Stimulated activated CD4-positive, alpha-beta T cell treated with anti-CD3 and anti-CD28 coated beads, Interleukin-1b, Interleukin-23, amount 100 ng/mL, for 4 hours (primary cell): ENCODE measurements around the gene TAC3.

Experiments used
- DNase-seq, 2 donors: peaks; one replicate each; pipeline ENCODE4 v3.0.0-alpha.2; 2020; ENCODE audit warnings: low read depth in 2 of 2

The TAC3 gene

DNA sequence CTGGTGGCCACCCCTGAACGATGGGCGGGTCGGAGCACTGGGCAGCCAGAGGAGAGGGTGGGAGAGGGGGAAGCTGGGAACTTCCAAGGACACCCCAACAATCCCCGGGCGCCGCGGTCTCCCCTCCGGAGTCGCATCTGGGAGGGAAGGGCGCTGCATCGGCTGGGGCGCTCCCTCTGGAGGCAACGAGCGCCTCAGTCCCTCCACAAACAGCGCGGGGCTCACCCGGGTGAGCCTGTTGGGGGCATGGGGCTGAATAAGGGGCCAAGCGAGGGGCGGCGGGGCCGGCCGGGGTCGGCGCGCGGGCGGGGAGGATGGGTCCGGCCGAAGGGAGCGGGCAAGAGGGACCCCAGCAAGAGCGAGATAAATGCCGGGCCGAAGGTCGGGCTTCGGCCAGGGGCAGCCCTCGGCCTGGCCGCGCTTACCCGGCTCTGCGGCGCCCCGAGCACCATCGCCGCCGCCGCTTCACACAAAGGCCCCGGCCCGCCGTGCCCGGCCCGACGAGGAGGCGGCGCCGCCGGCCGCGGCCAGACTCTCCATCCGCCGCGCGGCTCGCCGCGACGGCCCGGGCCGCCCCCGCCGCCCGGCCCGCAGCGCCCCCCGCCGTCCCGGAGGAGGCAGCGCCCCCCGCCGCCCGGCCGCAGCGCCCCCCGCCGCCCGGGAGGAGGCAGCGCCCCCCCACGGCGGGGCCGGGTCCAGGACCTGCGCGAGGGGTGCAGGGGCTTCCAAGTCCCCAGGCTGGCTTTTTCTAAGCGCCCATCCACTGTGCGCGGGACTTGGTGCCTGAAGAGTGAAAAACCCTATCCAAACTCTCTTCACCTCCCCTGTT is 10.1 kb downstream of the TAC3 start, which contains the start of gene ZBTB39:
TSS of gene ZBTB39 (minus strand) at position 567 of the 829 bp plus-strand sequence. CDS start 1,629 bp downstream, outside the sequence.
- peak; percentile 39 to 67 for DNase-seq

DNA sequence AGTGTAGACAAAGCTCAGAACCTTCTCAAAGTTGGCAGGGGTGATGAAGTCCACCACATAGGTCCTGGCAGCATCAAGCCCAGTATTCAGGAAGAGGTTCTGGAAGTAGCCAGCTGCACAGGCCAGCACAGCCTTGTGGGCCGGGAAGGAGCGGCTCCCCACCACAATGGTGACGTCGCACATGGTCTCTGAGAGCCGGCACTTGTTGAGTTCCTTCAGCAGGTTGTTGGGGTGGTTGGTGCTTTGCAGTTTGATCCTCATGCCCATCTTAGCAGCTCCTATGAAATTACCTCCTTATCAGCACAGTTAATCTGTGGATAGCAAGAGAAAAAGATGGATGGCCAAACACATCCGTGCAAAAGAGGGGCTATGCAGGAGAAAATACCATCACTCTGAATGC is 11.7 kb downstream of the TAC3 start:
- DNase-seq, result no peak

DNA sequence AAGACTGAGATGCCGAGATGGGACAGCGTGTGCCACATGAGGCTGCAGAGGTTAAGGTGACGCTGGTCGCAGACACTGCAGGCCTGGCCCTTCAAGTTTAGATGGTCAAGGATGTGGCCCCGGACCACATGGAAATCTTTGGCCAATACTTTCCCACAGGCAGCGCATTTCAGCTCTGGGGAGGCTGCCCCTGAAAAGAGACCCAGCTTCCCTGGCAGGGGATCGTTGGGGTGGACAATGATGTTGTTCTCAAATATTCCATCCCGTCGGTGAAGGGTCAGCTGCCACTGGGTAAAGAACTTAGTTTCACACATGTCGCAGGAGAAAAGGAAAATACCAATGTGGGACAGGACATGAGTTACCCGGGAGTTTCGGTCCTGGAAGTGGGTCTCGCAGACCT is 12.9 kb downstream of the TAC3 start:
- no peak for DNase-seq

DNA sequence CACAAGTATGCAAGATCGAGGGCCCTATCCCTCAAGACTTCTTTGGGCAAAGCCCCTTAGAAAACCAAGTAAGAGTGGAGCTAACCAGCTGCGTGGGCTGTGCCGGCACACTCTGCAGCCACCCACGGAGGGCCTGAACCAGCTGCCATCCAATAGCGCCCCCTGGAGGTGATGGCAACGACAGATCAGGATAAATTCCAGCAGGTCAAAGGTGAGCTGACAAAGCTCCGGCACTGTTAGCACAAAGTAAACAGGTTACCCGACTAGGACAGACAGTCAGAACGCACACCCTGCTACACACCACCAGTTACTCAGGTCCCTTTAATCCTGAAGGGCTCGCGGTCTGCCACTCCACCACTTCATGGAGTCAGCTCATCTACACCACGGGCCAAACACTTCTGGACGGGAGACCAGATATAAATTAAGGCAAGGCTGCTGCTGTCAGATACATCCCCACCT is 14.9 kb downstream of the TAC3 start:
- peak; percentile 64 to 75 for DNase-seq

DNA sequence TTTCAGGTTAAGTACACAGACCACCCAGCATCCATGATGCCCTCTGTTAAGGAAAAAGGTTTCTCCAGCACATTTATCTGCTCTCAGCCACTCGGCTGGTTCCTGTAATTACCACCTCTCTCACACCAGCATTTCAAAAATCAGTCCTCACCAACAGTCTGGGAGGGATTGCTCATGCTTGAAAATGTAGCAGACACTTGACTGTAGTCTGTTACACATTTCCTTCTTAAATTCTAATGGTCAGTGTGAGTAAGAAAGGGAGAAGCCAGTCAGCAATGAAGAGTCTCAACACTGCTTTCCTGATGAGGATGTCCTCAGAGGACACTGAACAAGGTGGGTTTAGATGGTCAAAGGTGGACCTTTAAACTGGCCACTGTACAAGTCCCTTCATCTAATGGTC is 15.9 kb downstream of the TAC3 start:
- DNase-seq, result no peak

DNA sequence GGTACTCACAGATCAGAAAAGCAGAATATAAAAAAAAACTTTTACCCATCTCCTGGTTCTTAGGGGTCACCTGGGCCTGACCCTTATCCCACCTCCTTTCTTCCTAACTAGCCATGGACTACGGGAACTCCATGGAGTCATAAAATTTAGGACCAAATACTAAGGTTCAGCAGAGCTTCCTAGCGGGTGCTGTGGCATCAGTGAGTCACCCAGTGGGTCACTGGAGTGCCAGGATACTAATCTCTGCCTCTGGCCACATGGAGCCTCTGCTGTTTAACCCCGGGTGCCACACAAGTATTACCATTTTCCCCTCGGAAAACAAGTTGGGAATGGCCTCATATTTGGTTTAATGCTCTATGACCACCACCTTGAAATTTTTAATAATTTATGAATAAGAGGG is 16.9 kb downstream of the TAC3 start:
- DNase-seq, result no peak

DNA sequence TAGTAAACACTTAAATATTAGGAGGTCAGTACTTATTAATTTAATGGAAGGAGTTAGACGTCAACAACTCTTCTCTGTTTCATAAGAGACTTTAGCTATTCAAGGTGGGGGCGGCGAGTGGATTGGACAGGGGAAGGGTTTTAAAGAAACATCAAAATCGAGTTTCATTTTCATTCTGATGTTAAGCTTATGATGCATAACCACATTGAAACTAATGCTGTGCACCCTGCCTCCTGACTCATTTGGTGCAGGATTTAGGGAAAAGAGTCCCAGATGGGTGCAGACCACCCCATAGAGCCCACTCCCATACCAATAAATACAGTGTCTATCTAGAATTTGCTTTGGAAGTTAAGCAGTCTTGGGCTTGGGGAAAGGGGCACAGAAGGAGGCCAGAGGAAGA is 17.3 kb downstream of the TAC3 start:
- DNase-seq, result peak in 1 of 2 donors; percentile 41

DNA sequence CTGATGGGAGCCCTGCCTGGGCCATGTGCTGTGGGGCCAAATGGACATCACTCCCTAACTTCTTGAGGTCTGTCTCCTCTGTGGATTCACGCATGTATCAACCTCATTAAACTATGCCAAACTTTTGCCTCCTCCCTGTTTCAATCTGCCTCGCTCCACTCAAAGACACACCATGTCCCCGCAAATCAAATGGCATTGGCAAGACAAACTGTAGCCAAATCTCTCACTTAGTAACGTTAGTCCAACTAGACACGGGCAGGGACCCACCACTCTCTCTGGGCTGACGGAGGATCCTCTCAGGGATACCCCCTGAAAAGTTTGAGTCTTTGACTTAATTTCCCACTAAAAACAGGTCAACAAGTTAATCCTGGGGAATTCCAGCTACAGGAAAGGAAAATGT is 18.0 kb downstream of the TAC3 start:
- DNase-seq, result no peak

DNA sequence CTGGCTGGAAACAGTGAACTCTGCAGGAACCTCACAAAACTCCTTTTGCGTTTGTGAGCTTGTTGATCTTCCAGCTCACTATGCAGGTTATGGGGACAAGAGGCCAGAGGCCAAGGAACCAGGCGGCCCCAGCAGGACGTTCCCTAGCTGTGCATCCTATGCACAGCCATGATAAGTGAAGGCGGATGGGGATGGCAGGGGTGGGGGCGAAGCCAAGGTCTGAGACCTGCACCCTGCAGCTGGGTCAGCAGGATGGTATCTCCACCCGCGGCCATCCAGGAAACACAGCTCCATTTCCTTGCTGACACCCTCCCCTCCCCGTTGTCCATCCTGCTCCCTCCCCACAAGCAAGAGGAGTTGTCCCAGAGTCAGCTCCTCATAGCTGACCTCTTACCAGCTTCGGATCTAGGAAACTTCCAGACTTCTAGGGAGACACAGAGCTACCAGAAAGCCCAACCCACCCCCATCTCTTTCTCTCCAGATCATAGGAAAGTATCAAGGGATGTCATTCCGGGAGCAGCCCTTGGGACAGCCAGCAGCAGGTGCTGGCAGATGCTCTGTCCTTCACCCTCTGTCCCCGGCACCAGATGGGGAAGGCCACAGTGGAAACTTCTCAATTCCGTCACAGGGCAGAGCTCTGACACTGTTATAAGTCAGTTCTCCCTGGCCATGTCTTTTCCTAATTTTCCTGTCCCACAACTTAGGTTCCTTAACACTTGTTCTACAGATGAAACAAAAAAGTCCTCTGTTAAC is 19.4 kb downstream of the TAC3 start:
- DNase-seq, result no peak

DNA sequence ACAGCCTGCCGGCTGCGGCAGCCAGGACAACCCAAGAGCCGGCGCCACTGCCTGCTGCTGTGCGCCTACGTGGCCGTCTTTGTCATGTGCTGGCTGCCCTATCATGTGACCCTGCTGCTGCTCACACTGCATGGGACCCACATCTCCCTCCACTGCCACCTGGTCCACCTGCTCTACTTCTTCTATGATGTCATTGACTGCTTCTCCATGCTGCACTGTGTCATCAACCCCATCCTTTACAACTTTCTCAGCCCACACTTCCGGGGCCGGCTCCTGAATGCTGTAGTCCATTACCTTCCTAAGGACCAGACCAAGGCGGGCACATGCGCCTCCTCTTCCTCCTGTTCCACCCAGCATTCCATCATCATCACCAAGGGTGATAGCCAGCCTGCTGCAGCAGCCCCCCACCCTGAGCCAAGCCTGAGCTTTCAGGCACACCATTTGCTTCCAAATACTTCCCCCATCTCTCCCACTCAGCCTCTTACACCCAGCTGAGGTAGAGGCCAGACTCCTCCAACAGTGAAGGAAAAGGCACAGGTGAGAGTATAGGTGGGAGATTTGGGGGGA is 20.3 kb downstream of the TAC3 start:
- no peak for DNase-seq

DNA sequence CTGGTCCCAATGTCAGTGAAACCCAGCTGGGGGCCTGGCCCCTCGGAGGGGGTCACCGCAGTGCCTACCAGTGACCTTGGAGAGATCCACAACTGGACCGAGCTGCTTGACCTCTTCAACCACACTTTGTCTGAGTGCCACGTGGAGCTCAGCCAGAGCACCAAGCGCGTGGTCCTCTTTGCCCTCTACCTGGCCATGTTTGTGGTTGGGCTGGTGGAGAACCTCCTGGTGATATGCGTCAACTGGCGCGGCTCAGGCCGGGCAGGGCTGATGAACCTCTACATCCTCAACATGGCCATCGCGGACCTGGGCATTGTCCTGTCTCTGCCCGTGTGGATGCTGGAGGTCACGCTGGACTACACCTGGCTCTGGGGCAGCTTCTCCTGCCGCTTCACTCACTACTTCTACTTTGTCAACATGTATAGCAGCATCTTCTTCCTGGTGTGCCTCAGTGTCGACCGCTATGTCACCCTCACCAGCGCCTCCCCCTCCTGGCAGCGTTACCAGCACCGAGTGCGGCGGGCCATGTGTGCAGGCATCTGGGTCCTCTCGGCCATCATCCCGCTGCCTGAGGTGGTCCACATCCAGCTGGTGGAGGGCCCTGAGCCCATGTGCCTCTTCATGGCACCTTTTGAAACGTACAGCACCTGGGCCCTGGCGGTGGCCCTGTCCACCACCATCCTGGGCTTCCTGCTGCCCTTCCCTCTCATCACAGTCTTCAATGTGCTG is 21.0 kb downstream of the TAC3 start:
- no peak for DNase-seq

DNA sequence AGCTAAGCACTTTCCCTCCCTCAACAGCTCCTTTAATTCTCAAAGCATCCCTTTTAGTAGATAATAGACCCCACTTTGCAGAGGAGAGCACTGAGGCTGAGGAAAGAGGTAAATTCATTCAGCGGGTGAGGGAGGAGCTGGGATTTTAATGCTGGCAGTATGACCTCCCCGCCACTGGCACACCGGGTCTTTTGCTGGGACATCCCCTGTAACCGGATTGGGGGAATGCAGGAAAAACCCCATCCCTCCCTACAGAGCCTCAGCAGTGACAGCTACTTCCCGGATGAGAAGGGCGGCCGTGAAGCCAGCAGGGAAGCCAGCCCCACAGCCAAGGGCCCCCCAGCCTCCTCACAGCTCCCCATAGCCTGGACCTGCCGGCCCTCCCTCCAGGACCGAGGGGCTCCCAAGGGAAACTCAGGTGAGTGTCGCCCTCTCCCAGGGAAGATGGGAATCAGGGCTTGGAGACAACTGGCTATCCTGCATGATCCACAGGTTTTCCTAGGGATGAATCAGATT is 22.0 kb downstream of the TAC3 start:
- DNase-seq, result no peak

DNA sequence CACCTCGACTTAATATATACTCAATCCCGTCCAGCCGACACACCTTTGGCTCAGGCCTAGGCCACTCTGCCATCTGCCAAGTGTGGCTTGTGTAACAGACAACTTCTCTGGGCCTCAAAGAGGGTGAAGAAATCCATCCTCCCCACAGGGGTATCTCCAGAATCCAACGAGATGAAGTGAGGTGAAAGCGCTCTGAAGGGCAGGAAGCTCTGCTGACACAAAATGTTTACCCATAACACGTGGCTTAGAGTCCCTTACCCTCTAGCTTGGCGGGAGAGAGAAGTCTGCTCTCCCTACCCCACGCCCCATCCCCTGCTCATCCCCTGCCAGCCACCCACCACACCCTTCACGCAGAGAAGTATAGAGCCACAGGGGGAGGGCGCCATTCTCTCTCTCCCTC is 23.0 kb downstream of the TAC3 start:
- no peak for DNase-seq

DNA sequence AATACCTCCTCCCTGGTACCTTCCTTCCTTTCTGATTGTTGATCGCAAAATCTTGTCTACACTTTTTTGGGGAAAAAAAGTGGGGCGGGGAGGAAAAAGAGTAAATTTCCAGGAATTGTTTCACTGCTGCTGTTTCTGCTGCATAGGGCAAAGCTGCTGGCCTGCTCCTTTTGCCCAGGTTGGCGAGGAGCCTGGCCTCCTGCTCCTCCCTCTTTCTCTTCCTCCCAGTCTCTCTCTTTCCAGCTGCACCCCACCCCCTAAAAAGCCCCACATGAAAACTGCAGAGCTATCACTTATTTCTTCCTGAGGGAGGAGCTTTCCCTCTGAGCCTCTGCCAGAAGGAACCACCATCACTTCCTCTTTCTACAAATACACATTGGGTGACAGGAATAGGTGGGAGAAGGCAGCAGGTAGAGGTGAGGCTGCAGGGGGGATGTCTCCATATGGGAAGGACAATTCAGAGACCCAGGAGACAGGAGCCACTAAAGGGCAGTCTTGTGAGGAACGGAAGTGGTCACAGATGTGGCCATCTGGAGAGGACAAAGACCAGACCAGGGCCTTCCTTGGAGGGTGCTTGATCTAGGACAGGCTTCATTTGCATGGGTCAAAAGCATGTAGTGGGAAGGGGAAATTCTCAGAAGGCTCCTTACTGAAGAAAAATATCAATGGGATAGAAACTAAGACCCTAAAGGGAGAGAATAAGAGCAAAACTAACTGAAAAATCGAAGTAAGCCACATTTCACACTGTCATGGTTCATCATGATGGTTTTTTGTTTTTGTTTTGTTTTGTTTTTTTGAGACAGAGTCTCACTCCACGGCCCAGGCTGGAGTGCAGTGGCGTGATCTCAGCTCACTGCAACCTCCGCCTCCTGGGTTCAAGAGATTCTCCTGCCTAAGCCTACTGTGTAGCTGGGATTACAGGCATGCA is 24.7 kb downstream of the TAC3 start:
- no peak for DNase-seq

DNA sequence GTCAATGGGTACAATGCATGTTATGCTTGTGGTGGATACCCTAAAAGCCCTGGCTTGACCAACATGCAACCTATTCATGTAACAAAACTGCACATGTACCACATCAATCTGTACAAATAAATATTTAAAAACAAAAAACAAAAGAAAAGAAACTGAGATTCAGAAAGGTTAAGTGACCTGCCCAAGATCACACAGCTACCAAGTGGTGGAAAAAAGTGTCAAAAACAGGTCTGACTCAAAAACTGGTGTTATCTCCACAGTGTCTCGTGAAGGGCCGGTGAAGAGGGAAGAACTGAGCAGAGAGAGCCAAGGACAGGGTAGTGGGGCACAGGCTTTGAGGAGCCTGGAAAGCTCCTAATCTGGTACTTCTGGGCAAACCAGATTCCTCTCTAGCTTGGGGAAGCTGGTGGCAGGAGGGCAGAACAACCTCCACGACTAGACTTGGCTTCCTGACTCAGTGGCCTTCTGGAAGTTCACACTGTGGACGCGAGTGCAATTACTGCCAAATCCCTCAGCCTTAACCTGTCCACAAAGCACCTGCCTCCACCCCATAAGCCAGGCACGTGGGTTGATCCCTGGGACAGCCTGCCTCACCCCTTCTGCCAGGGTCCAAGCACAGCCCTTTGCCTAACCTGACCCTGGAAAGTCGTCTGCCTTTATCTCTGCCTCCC is 25.5 kb downstream of the TAC3 start:
- no peak for DNase-seq

DNA sequence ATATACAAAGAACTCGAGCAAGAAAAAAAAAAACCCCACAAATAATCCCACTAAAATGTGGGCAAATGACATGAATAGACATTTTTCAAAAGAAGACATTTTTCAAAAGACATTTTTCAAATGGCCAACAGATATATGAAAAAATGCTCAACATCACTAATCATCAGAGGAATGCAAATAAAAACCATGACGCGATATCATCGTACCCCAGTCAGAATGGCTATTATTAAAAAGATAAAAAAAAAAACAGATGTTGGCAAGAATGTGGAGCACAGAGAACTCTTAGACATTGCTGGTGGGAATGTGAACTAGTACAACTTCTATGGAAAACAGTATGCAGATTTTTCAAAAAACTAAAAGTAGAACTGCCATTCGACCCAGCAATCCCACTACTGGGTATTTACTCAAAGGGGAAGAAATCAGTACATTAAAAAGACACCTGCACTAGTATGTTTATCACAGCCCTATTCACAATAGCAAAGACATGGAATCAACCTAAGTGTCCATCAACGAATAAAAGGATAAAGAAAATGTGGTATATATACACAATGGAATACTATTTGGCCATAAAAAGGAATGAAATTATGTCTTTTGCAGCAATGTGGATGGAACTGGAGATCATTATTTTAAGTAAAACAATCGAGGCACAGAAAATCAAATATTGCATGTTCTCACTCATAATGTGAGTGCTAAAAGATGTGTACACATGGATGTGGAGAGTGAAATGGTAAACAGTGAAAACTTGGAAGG is 26.3 kb downstream of the TAC3 start:
- DNase-seq, result no peak

DNA sequence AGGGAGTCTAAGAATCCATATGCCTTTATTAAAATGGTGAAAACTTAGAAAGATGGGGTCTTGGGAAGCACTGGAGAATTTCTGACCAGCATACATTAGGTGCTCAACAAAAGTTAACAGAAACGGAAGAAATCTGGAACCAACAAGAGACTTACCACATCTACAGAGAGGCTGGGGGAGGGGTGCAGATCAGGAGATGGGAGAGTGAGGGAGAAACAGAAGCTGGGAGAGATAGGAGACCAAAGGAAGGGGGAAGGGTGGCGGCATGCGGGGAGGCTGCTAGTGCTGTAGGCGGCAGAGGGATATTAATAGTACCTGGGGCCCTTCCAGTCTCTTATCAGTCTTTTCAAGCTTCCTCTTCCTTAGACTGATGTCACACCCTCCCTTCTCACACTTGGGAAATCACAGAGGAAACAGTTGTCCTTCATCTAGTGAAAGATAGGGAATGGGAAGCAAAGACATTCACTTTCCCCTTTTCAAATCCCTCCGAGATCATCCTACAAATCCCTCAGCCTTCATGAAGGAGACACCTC is 28.1 kb downstream of the TAC3 start:
- no peak for DNase-seq

DNA sequence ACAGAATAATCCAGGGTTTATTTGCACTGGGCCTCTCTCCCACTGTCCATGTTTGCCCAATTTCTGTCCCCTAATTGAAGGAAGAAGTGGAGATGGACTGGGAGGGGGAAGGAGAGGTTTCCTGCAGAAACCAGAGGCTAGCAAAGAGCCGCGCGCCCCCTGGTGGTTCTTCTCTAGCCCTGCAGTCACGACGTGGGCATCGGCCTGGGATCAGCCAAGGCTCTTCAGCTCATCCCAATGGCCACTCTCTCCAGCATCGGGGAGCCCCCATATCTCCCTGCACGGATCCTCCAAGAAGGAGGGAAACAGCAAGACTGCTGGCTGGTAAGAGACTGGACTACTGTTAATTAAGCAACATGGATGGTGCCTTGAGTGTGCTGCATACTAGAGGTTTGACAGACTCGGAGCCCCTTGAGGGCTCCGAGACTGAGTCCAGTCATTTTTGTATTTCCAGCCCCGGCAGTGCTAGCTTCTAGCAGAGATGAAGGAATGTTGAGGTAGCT is 28.7 kb downstream of the TAC3 start:
- peak; percentile 67 to 71 for DNase-seq

DNA sequence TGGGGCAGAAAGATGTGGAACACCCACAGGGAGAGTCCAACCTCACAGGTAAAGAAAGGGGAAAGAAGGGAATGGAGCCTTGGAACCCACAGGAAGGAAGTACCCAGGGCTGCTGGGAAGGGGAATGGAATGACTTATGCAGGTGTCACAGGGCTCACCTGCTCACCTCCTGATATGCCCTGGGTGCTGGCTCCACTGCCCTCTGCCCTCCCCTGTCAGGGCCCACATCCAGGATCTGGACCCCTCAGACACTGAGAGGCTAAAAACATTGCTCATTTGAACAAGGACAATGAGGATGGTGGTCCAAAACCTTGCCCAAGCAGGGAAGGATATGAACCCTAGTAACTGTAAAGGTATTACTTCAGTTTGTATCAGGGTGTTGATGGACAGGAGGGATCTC is 29.3 kb downstream of the TAC3 start:
- DNase-seq, result no peak
